Activated B cell treated with CpG ODN at 0.5 μM for 24 hours (primary cell): Measurements from ENCODE around the gene LBR. TPM values are rescaled to one million over a fixed set of nuclear protein-coding genes. Genes with fewer than 3 reads are reported as not detected.

ENCODE experiments used
- ATAC-seq: fragments of 200-7000 bp; cut with Tn5 transposase; one replicate; pipeline ENCODE4 v1.10.0; 2021; ENCODE audit warnings: low read depth, mild to moderate bottlenecking, moderate library complexity
- CTCF ChIA-PET: fragments of 350-600 bp; sonication (Branson Sonifier 250); formaldehyde crosslinking; loops from one replicate; lab custom pipeline; 2021; ENCODE audit warnings: antibody characterized with exemption; lab: Charles Lee
- POLR2A ChIA-PET: fragments of 350-600 bp; sonication (Branson Sonifier 250); formaldehyde crosslinking; loops from one replicate; lab custom pipeline; 2021; ENCODE audit warnings: antibody characterized with exemption; lab: Charles Lee
- DNase-seq: peaks from one replicate; pipeline ENCODE4 v3.0.0; 2022
- H3K27ac Mint-ChIP-seq: one replicate; pipeline ENCODE4 v1.8.0; 2020; ENCODE audit warnings: mixed read lengths
- H3K27me3 Mint-ChIP-seq: one replicate; pipeline ENCODE4 v1.8.0; 2021; ENCODE audit warnings: mixed read lengths
- H3K36me3 Mint-ChIP-seq: one replicate; pipeline ENCODE4 v1.8.0; 2021; ENCODE audit warnings: low read depth, mixed read lengths
- H3K4me1 Mint-ChIP-seq: one replicate; pipeline ENCODE4 v1.8.0; 2021; ENCODE audit warnings: mixed read lengths
- H3K4me3 Mint-ChIP-seq: one replicate; pipeline ENCODE4 v1.8.0; 2020; ENCODE audit warnings: mild to moderate bottlenecking, mixed read lengths
- H3K9me3 Mint-ChIP-seq: one replicate; pipeline ENCODE4 v1.8.0; 2020; ENCODE audit warnings: mixed read lengths
- intact Hi-C: fragments of 100-400 bp; cut with micrococcal nuclease; formaldehyde crosslinking; loops from one replicate; pipeline ENCODE4 v1.15.1; 2024
- total RNA-seq: library from RNA; stranded (reverse); gene quantifications from 2 replicates; pipeline ENCODE4 v1.2.3, GENCODE V29; 2022
- TF ChIP-seq, protein P1 (sequence below): fragments of 200-600 bp; IDR thresholded peaks from one replicate; pipeline ENCODE4 v1.8.0; 2022; ENCODE audit warnings: antibody characterized with exemption, mild to moderate bottlenecking

LBR gene
- total RNA-seq, 1 donor from 2014 or later, result 113 TPM

- Mint-ChIP-seq H3K36me3 (peaks cover 54% of the 10 kb centered on the region), H3K9me3 (no peaks in the 10 kb centered on the region), H3K4me3 (no peak overlapping the region), H3K4me1 (peaks cover 54% of the 10 kb centered on the region), H3K27me3 (no peaks in the 10 kb centered on the region), H3K27ac (peak overlapping the region; percentile 46)
- ATAC-seq (no peak), DNase-seq (no peak)
- intact Hi-C loops, result loop anchor here (10.0 kb wide), 1 partner anchor 988 kb away; the partner anchor contains the start of gene WDR26
- CTCF ChIA-PET, result no interaction called here
- TF ChIP-seq, protein P1, sequence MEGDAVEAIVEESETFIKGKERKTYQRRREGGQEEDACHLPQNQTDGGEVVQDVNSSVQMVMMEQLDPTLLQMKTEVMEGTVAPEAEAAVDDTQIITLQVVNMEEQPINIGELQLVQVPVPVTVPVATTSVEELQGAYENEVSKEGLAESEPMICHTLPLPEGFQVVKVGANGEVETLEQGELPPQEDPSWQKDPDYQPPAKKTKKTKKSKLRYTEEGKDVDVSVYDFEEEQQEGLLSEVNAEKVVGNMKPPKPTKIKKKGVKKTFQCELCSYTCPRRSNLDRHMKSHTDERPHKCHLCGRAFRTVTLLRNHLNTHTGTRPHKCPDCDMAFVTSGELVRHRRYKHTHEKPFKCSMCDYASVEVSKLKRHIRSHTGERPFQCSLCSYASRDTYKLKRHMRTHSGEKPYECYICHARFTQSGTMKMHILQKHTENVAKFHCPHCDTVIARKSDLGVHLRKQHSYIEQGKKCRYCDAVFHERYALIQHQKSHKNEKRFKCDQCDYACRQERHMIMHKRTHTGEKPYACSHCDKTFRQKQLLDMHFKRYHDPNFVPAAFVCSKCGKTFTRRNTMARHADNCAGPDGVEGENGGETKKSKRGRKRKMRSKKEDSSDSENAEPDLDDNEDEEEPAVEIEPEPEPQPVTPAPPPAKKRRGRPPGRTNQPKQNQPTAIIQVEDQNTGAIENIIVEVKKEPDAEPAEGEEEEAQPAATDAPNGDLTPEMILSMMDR, result no peak
- POLR2A ChIA-PET, result no interaction called here
Observed at GRCh38 chr1:225422795-225423517, 4.9 kb downstream of the LBR start.

DNA sequence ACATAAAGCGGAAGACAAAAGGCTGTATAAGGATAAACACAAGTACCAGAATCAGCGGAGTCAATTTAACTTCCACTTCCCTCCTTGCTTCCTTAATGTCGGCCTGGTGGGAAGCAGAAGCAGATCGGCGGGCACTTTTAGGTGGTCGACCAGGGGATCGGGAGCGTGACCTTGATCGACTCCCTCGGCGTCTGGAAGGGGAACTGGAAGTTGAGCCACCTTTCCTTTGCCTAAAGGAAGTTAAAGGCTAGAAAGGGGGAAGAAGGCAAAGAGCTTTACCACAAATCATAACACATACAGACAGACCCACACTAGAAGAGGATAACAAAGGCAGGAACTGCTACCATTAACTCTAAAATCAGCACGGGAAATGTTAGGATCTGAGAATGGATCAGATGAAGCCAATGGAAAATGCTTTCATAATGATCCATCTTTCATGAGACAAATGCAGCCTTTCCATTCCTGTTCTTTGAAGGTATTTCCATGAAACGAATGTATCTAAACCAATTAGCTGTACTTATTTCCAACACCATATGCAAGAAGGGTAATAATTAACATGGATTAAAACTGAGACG is 5.7 kb downstream of the LBR start:
- Mint-ChIP-seq H3K27me3 (no peaks in the 10 kb centered on the region), H3K27ac (no peak overlapping the region), H3K4me1 (peaks cover 53% of the 10 kb centered on the region), H3K9me3 (no peaks in the 10 kb centered on the region), H3K36me3 (peaks cover 62% of the 10 kb centered on the region), H3K4me3 (no peak overlapping the region)
- TF ChIP-seq, protein P1, result no peak
- ChIA-PET POLR2A (no interaction called here), CTCF (no interaction called here)
- ATAC-seq (no peak), DNase-seq (no peak)
- intact Hi-C loops, result loop anchor here (10.0 kb wide), 1 partner anchor 987 kb away; the partner anchor contains the start of gene WDR26

DNA sequence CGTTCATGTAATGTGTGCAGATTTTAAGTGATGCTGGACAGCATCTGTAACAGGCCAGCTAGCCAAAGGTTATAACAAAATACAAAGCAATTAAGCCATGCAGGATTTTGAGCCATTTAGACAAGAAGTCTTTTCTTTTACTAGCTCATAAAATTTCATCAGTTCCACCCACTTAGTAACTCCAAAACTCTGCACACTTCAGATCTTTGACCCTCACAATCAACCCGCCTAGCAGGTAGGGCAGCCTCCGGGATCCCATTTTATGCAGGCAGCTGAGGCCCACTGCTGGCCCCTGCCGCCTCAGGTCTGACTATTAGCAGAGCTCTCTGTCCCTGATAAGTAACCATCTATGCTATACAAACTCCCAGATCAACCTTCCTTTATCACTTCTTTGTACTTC is 9.2 kb downstream of the LBR start:
- ChIA-PET POLR2A (interaction anchor here (1.6 kb wide), 1 partner anchor 10 kb away, joined by 5 read pairs; no protein-coding TSS in a partner anchor), CTCF (no interaction called here)
- H3K36me3 Mint-ChIP-seq, result peaks cover 90% of the 10 kb centered on the region
- TF ChIP-seq, protein P1, result no peak
- no peak for DNase-seq
- H3K27me3 Mint-ChIP-seq, result no peaks in the 10 kb centered on the region
- intact Hi-C loops, result no loop called here
- H3K9me3 Mint-ChIP-seq, result no peaks in the 10 kb centered on the region
- H3K27ac Mint-ChIP-seq, result peak overlapping the region; percentile 60
- no peak for ATAC-seq
- H3K4me1 Mint-ChIP-seq, result peaks cover 29% of the 10 kb centered on the region
- no peak overlapping the region for H3K4me3 Mint-ChIP-seq

DNA sequence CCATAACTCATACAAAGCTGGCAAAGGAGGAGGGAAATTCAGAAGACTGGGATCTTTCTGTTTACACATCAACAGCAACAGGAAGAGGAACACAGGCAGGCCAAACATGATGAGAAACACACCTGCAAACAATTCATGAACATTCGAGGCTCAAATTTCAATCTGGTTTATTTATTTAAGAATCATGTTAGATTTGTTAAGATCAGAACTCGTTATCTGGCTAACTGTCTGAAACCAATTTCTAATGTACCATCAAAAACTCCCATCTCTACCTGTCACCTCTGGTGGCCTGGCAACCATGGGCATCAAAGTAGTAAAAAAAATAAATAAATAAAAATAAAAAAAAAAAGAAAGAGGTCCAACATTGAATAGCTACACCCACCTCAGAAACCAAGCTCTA is 9.8 kb downstream of the LBR start:
- TF ChIP-seq, protein P1, result no peak
- intact Hi-C loops, result no loop called here
- CTCF ChIA-PET, result no interaction called here
- no peak for DNase-seq
- Mint-ChIP-seq H3K36me3 (peaks cover 88% of the 10 kb centered on the region), H3K4me1 (peaks cover 25% of the 10 kb centered on the region), H3K27me3 (no peaks in the 10 kb centered on the region), H3K27ac (peak overlapping the region; percentile 56), H3K4me3 (no peak overlapping the region), H3K9me3 (no peaks in the 10 kb centered on the region)
- no peak for ATAC-seq
- POLR2A ChIA-PET, result interaction anchor here (1.6 kb wide), 1 partner anchor 11 kb away, joined by 5 read pairs; no protein-coding TSS in a partner anchor
